ENCODE measurements around the gene KIF18A.

The KIF18A gene

GRCh38 chr11:28017816-28018215 lies 90.1 kb downstream of the KIF18A start:
- in situ Hi-C loops (cut with MboI; ENCODE audit: low pct_unique_long_range_greater_than_20kb, low sequenced_read_pairs, unreplicated experiment), result no loop called here
- no peak for TF ChIP-seq CTCF (IDR thresholded peaks at IDR 0.05; ENCODE audit: extremely low read depth, insufficient read depth, missing control alignments)
- DNase-seq (ENCODE audit: low spot score), result no peak

GRCh38 chr11:28011813-28012212 lies 96.1 kb downstream of the KIF18A start:
- in situ Hi-C loops (cut with MboI; ENCODE audit: low pct_unique_long_range_greater_than_20kb, low sequenced_read_pairs, unreplicated experiment), result no loop called here
- no peak for DNase-seq (ENCODE audit: low spot score)
- no peak for TF ChIP-seq CTCF (IDR thresholded peaks at IDR 0.05; ENCODE audit: extremely low read depth, insufficient read depth, missing control alignments)

- DNase-seq (ENCODE audit: low spot score), result no peak
- no peak for TF ChIP-seq CTCF (IDR thresholded peaks at IDR 0.05; ENCODE audit: extremely low read depth, insufficient read depth, missing control alignments)
- in situ Hi-C loops (cut with MboI; ENCODE audit: low pct_unique_long_range_greater_than_20kb, low sequenced_read_pairs, unreplicated experiment), result no loop called here
These were observed 98.0 kb downstream of the KIF18A start for GRCh38 chr11:28009996-28010395.

GRCh38 chr11:28009388-28009787 lies 98.6 kb downstream of the KIF18A start:
- in situ Hi-C loops (cut with MboI; ENCODE audit: low pct_unique_long_range_greater_than_20kb, low sequenced_read_pairs, unreplicated experiment), result no loop called here
- no peak for TF ChIP-seq CTCF (IDR thresholded peaks at IDR 0.05; ENCODE audit: extremely low read depth, insufficient read depth, missing control alignments)
- no peak for DNase-seq (ENCODE audit: low spot score)

- DNase-seq (ENCODE audit: low spot score), result no peak
- TF ChIP-seq CTCF (IDR thresholded peaks at IDR 0.05; ENCODE audit: extremely low read depth, insufficient read depth, missing control alignments), result no peak
- in situ Hi-C loops (cut with MboI; ENCODE audit: low pct_unique_long_range_greater_than_20kb, low sequenced_read_pairs, unreplicated experiment), result no loop called here
These were observed 104.3 kb downstream of the KIF18A start for GRCh38 chr11:28003615-28004014.

- TF ChIP-seq CTCF (IDR thresholded peaks at IDR 0.05; ENCODE audit: extremely low read depth, insufficient read depth, missing control alignments), result no peak
- no peak for DNase-seq (ENCODE audit: low spot score)
- in situ Hi-C loops (cut with MboI; ENCODE audit: low pct_unique_long_range_greater_than_20kb, low sequenced_read_pairs, unreplicated experiment), result no loop called here
These were observed 109.4 kb downstream of the KIF18A start for GRCh38 chr11:27998552-27998951.

GRCh38 chr11:27997344-27997743 lies 110.6 kb downstream of the KIF18A start:
- TF ChIP-seq CTCF (IDR thresholded peaks at IDR 0.05; ENCODE audit: extremely low read depth, insufficient read depth, missing control alignments), result no peak
- in situ Hi-C loops (cut with MboI; ENCODE audit: low pct_unique_long_range_greater_than_20kb, low sequenced_read_pairs, unreplicated experiment), result no loop called here
- no peak for DNase-seq (ENCODE audit: low spot score)

All from GM13977 (cell line).